Liver (tissue), 9 donors: ENCODE results near the gene WFDC2. TPM values are rescaled to one million over a fixed set of nuclear protein-coding genes. Genes with fewer than 3 reads are reported as not detected.

Experiments
- DNase-seq: peaks from one replicate; pipeline ENCODE4 v3.0.0-alpha.2; 2017; ENCODE audit warnings: low spot score
- H3K27ac ChIP-seq, 2 donors: one replicate each; pipeline ENCODE4 v1.7.0; 2013; ENCODE audit warnings: inconsistent platforms in 2 of 2, low read length in 2 of 2, control low read depth in 1 of 2, low read depth in 1 of 2, mild to moderate bottlenecking in 1 of 2
- H3K27me3 ChIP-seq, 4 donors: one replicate each; pipeline versions ENCODE4 v1.6.1 to v1.7.0; 2013; ENCODE audit warnings: low read length in 3 of 4, inconsistent platforms in 1 of 4, mild to moderate bottlenecking in 1 of 4, moderate library complexity in 1 of 4; ENCODE audit not compliant: control insufficient read depth in 4 of 4, insufficient read depth in 4 of 4
- H3K36me3 ChIP-seq, 4 donors: one replicate each; pipeline versions ENCODE4 v1.6.1 to v1.7.0; 2013; ENCODE audit warnings: low read length in 3 of 4, mild to moderate bottlenecking in 3 of 4, low read depth in 1 of 4, moderate library complexity in 1 of 4; ENCODE audit not compliant: control insufficient read depth in 4 of 4, insufficient read depth in 3 of 4
- H3K4me1 ChIP-seq, 4 donors: one replicate each; pipeline versions ENCODE4 v1.6.1 to v1.7.0; 2013; ENCODE audit warnings: low read length in 3 of 4, mild to moderate bottlenecking in 3 of 4, moderate library complexity in 1 of 4; ENCODE audit not compliant: control insufficient read depth in 4 of 4, insufficient read depth in 4 of 4
- H3K4me3 ChIP-seq, 3 donors: one replicate each; pipeline versions ENCODE4 v1.6.1 to v1.7.0; 2013; ENCODE audit warnings: low read length in 3 of 3, control low read depth in 1 of 3, low read depth in 1 of 3, mild to moderate bottlenecking in 1 of 3
- H3K9ac ChIP-seq, 2 donors: one replicate each; pipeline ENCODE4 v1.7.0; 2013; ENCODE audit warnings: low read length in 2 of 2, mild to moderate bottlenecking in 2 of 2, moderate library complexity in 2 of 2, control low read depth in 1 of 2, low read depth in 1 of 2
- H3K9me3 ChIP-seq, 4 donors: one replicate each; pipeline versions ENCODE4 v1.6.1 to v1.7.0; 2013; ENCODE audit warnings: low read length in 3 of 4; ENCODE audit not compliant: control insufficient read depth in 4 of 4
- EGR1 ChIP-seq, 2 donors: IDR thresholded peaks; 2 replicates each; pipeline ENCODE4 v1.6.1; 2016 to 2018; ENCODE audit warnings: antibody characterized with exemption in 2 of 2, low read depth in 2 of 2
- FOXA1 ChIP-seq: IDR thresholded peaks from 2 replicates; pipeline ENCODE4 v1.6.1; 2016; ENCODE audit warnings: antibody characterized with exemption
- FOXA2 ChIP-seq: IDR thresholded peaks from 2 replicates; pipeline ENCODE4 v1.6.1; 2016; ENCODE audit warnings: antibody characterized with exemption
- GABPA ChIP-seq, 2 donors: IDR thresholded peaks in 1 of 2; conservative IDR thresholded peaks in 1 of 2; 2 replicates each; pipeline ENCODE4 v1.6.1; 2016; ENCODE audit warnings: antibody characterized with exemption in 2 of 2, mild to moderate bottlenecking in 1 of 2, moderate library complexity in 1 of 2
- HNF4A ChIP-seq, 2 donors: conservative IDR thresholded peaks; 2 replicates each; pipeline ENCODE4 v1.6.1; 2016; ENCODE audit warnings: antibody characterized with exemption in 2 of 2, mild to moderate bottlenecking in 2 of 2
- HNF4G ChIP-seq: IDR thresholded peaks from 2 replicates; pipeline ENCODE4 v1.6.1; 2016; ENCODE audit warnings: antibody characterized with exemption
- JUND ChIP-seq, 2 donors: IDR thresholded peaks; 2 replicates each; pipeline ENCODE4 v1.6.1; 2016; ENCODE audit warnings: antibody characterized with exemption in 2 of 2
- NR2F2 ChIP-seq: IDR thresholded peaks from 2 replicates; pipeline ENCODE4 v1.6.1; 2016; ENCODE audit warnings: antibody characterized with exemption
- RXRA ChIP-seq, 2 donors: IDR thresholded peaks; 2 replicates each; pipeline ENCODE4 v1.6.1; 2017 to 2018; ENCODE audit warnings: antibody characterized with exemption in 2 of 2, mild to moderate bottlenecking in 1 of 2
- SP1 ChIP-seq: IDR thresholded peaks from 2 replicates; pipeline ENCODE4 v1.6.1; 2018; ENCODE audit warnings: antibody characterized with exemption, mild to moderate bottlenecking
- TAF1 ChIP-seq: conservative IDR thresholded peaks from 2 replicates; pipeline ENCODE4 v1.6.1; 2016; ENCODE audit warnings: antibody characterized with exemption, mild to moderate bottlenecking
- WGBS: extraction: QIAGEN DNeasy Blood & Tissue Kit; methylation state at CpG from one replicate; pipeline ENCODE4 v1.1.7; 2013; 5-methylcytosine and 5-hydroxymethylcytosine counted together
- polyA plus RNA-seq, 2 donors: library from polyadenylated mRNA; stranded (reverse) in 1 of 2; unstranded in 1 of 2; fragments of 200-250 nt in 1 of 2; fragments of >200 nt in 1 of 2; fragmentation: Nextera tagmentation in 1 of 2; extraction: Ambion mirVana in 1 of 2; gene quantifications; one replicate each; pipeline versions ENCODE4 v1.2.1 to v1.2.3, GENCODE V29; 2013 to 2015
- total RNA-seq, 2 donors: library from RNA; depleted of rRNA; stranded (reverse); fragments of >200 nt; gene quantifications; one replicate each; pipeline ENCODE4 v1.2.3, GENCODE V29; 2014
- TF ChIP-seq, protein P1 (sequence below): IDR thresholded peaks from 2 replicates; pipeline ENCODE4 v1.6.1; 2016; ENCODE audit warnings: antibody characterized with exemption
- TF ChIP-seq, protein P2 (sequence below): fragments of 150-350 bp; IDR thresholded peaks from 2 replicates; pipeline ENCODE4 v1.5.1; 2017; ENCODE audit warnings: improper control_type of control experiment, low read depth, low read length; ENCODE audit not compliant: missing input control
- TF ChIP-seq, protein P3 (sequence below): IDR thresholded peaks from 2 replicates; pipeline ENCODE4 v1.6.1; 2016; ENCODE audit warnings: antibody characterized with exemption
- TF ChIP-seq, protein P4 (sequence below): IDR thresholded peaks from 2 replicates; pipeline ENCODE4 v1.6.1; 2016; ENCODE audit warnings: antibody characterized with exemption, mild to moderate bottlenecking
- TF ChIP-seq, protein P5 (sequence below): IDR thresholded peaks from 2 replicates; pipeline ENCODE4 v1.6.1; 2016; ENCODE audit warnings: antibody characterized with exemption
- donor health status: healthy.
- donor health status: healthy.
- donor health status: healthy.
- donor health status: healthy.
- donor health status: healthy.

WFDC2 gene
- total and polyA plus RNA-seq, 4 donors = 1.3 to 1.8 TPM; not detected in 2

DNA sequence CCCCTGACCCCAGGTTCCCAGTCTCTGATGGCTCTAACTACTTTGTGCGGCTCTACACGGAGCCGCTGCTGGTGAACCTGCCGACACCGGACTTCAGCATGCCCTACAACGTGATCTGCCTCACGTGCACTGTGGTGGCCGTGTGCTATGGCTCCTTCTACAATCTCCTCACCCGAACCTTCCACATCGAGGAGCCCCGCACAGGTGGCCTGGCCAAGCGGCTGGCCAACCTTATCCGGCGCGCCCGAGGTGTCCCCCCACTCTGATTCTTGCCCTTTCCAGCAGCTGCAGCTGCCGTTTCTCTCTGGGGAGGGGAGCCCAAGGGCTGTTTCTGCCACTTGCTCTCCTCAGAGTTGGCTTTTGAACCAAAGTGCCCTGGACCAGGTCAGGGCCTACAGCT lies 44.0 kb upstream of the WFDC2 start:
- H3K27ac ChIP-seq = no peak overlapping the region
- no peak overlapping the region for H3K9ac ChIP-seq
- H3K36me3 ChIP-seq = peaks cover 21 to 45% (median 37%) of the 10 kb centered on the region in 4 donors
- H3K4me1 ChIP-seq = no peaks in the 10 kb centered on the region
- no peak for DNase-seq
- no peak overlapping the region for H3K4me3 ChIP-seq
- no peaks in the 10 kb centered on the region for H3K9me3 ChIP-seq
- H3K27me3 ChIP-seq = no peaks in the 10 kb centered on the region
- 97% methylated on average over 17 of the region's 17 CpGs for WGBS
- no peak for TF ChIP-seq EGR1 (IDR thresholded peaks at IDR 0.05; ENCODE audit: low read depth in 2 of 2)
- TF ChIP-seq, protein P1, sequence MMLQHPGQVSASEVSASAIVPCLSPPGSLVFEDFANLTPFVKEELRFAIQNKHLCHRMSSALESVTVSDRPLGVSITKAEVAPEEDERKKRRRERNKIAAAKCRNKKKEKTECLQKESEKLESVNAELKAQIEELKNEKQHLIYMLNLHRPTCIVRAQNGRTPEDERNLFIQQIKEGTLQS = no peak
- TF ChIP-seq, protein P2, sequence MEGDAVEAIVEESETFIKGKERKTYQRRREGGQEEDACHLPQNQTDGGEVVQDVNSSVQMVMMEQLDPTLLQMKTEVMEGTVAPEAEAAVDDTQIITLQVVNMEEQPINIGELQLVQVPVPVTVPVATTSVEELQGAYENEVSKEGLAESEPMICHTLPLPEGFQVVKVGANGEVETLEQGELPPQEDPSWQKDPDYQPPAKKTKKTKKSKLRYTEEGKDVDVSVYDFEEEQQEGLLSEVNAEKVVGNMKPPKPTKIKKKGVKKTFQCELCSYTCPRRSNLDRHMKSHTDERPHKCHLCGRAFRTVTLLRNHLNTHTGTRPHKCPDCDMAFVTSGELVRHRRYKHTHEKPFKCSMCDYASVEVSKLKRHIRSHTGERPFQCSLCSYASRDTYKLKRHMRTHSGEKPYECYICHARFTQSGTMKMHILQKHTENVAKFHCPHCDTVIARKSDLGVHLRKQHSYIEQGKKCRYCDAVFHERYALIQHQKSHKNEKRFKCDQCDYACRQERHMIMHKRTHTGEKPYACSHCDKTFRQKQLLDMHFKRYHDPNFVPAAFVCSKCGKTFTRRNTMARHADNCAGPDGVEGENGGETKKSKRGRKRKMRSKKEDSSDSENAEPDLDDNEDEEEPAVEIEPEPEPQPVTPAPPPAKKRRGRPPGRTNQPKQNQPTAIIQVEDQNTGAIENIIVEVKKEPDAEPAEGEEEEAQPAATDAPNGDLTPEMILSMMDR = no peak

DNA sequence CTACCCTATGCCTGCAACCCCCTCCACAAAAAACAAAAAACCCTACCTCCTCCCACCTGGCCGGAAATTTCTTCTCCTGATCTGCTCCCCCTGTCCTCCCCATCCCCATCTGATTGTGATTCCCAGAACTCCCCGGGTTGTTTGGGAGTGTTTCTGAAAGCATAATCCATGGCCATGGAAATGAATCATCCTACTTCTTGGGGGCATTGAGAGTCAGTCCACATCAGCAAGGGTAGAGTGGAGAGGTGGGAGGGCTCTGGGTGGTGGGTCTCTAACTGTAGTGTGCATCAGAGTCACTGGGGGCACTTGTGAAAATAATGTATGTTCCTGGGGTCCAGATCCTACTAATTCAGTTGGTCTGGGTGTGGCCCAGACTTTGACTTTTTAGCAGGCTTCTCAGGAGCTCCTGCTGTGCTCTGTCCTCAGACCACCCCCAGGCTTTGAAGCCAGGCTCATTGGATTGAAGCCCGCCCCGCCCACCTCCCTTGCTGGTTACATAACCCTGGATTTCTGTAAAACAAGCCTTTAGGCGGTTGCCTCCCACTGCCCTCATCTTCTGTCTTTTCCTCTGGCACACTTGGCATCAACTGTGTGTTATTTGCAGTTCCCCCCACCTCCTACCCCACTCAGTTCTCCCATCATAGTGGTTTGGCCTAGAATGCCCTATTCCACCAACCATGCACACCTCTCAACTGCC lies 43.1 kb upstream of the WFDC2 start:
- Histone ChIP-seq H3K9me3 (no peaks in the 10 kb centered on the region), H3K27ac (no peak overlapping the region), H3K9ac (no peak overlapping the region), H3K27me3 (no peaks in the 10 kb centered on the region), H3K4me1 (no peaks in the 10 kb centered on the region), H3K36me3 (peaks cover 18 to 37% (median 30%) of the 10 kb centered on the region in 4 donors), H3K4me3 (no peak overlapping the region)
- WGBS = 90% methylated on average over 5 of the region's 5 CpGs
- DNase-seq = no peak
- TF ChIP-seq, protein P1 = no peak
- TF ChIP-seq, protein P3, sequence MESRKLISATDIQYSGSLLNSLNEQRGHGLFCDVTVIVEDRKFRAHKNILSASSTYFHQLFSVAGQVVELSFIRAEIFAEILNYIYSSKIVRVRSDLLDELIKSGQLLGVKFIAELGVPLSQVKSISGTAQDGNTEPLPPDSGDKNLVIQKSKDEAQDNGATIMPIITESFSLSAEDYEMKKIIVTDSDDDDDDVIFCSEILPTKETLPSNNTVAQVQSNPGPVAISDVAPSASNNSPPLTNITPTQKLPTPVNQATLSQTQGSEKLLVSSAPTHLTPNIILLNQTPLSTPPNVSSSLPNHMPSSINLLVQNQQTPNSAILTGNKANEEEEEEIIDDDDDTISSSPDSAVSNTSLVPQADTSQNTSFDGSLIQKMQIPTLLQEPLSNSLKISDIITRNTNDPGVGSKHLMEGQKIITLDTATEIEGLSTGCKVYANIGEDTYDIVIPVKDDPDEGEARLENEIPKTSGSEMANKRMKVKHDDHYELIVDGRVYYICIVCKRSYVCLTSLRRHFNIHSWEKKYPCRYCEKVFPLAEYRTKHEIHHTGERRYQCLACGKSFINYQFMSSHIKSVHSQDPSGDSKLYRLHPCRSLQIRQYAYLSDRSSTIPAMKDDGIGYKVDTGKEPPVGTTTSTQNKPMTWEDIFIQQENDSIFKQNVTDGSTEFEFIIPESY = no peak
- TF ChIP-seq EGR1 (IDR thresholded peaks at IDR 0.05; ENCODE audit: low read depth in 2 of 2) = no peak
- TF ChIP-seq FOXA2 = no peak
- no peak for TF ChIP-seq SP1
- TF ChIP-seq TAF1 = no peak
- no peak for TF ChIP-seq GABPA (IDR thresholded peaks at IDR 0.05 in 1 of 2, conservative IDR thresholded peaks at IDR 0.05 in 1 of 2)
- no peak for TF ChIP-seq NR2F2
- TF ChIP-seq HNF4A (conservative IDR thresholded peaks at IDR 0.05) = no peak
- no peak for TF ChIP-seq RXRA (IDR thresholded peaks at IDR 0.05)
- TF ChIP-seq, protein P4, sequence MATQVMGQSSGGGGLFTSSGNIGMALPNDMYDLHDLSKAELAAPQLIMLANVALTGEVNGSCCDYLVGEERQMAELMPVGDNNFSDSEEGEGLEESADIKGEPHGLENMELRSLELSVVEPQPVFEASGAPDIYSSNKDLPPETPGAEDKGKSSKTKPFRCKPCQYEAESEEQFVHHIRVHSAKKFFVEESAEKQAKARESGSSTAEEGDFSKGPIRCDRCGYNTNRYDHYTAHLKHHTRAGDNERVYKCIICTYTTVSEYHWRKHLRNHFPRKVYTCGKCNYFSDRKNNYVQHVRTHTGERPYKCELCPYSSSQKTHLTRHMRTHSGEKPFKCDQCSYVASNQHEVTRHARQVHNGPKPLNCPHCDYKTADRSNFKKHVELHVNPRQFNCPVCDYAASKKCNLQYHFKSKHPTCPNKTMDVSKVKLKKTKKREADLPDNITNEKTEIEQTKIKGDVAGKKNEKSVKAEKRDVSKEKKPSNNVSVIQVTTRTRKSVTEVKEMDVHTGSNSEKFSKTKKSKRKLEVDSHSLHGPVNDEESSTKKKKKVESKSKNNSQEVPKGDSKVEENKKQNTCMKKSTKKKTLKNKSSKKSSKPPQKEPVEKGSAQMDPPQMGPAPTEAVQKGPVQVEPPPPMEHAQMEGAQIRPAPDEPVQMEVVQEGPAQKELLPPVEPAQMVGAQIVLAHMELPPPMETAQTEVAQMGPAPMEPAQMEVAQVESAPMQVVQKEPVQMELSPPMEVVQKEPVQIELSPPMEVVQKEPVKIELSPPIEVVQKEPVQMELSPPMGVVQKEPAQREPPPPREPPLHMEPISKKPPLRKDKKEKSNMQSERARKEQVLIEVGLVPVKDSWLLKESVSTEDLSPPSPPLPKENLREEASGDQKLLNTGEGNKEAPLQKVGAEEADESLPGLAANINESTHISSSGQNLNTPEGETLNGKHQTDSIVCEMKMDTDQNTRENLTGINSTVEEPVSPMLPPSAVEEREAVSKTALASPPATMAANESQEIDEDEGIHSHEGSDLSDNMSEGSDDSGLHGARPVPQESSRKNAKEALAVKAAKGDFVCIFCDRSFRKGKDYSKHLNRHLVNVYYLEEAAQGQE = no peak
- no peak for TF ChIP-seq HNF4G
- TF ChIP-seq FOXA1 = no peak
- TF ChIP-seq, protein P2 = no peak
- TF ChIP-seq, protein P5, sequence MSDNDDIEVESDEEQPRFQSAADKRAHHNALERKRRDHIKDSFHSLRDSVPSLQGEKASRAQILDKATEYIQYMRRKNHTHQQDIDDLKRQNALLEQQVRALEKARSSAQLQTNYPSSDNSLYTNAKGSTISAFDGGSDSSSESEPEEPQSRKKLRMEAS = no peak
- no peak for TF ChIP-seq JUND (IDR thresholded peaks at IDR 0.05)
